HFF-Myc (cell line): ENCODE measurements around the gene KRT23.
"Not testable (repeated sequence)": the region's sequence is repeated elsewhere in the genome, so short reads cannot be mapped to it uniquely, and the experiment has no call there.

Experiments
- DNase-seq: peaks from one replicate; pipeline ENCODE4 v3.0.0-alpha.2; 2011; ENCODE audit warnings: low read depth; ENCODE audit errors: extremely low read depth
- H3K4me3 ChIP-seq: replicated peaks from 2 replicates; pipeline ENCODE4 v1.5.1; 2011; ENCODE audit warnings: low read depth, mild to moderate bottlenecking, control low read depth, low read length
- CTCF ChIP-seq: IDR thresholded peaks from 2 replicates; pipeline ENCODE4 v1.5.1; 2012; ENCODE audit warnings: mild to moderate bottlenecking, low read depth, low read length, control low read depth; ENCODE audit errors: missing control alignments

KRT23 gene

GRCh38 chr17:40931311-40931710, 6.1 kb downstream of the KRT23 start:
- no peak overlapping the region for H3K4me3 ChIP-seq
- TF ChIP-seq CTCF, result no peak
- DNase-seq, result no peak

DNA sequence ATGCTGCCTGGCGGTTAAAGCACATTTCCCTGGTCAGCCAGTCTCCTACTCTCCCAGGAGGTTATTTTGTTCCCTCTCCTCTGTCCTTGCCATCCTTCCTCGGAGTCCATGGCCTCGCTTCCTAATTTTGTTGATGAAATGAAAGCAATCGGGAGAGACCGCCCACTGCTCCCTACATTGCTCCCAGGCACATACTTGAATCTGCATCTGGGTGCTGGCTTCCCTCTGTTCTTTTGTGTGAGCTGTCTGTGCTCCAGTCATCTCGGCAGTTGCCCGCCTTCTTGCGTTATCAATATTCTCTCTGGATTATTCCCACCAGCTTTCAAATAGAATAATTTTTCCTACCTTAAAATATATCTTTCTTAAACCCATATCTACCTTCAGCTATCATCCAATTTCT, 11.1 kb downstream of the KRT23 start:
- no peak for DNase-seq
- TF ChIP-seq CTCF, result no peak
- no peak overlapping the region for H3K4me3 ChIP-seq

GRCh38 chr17:40922239-40922638, 15.2 kb downstream of the KRT23 start:
- H3K4me3 ChIP-seq, result no peak overlapping the region
- no peak for TF ChIP-seq CTCF
- DNase-seq, result peak; percentile 61

DNA sequence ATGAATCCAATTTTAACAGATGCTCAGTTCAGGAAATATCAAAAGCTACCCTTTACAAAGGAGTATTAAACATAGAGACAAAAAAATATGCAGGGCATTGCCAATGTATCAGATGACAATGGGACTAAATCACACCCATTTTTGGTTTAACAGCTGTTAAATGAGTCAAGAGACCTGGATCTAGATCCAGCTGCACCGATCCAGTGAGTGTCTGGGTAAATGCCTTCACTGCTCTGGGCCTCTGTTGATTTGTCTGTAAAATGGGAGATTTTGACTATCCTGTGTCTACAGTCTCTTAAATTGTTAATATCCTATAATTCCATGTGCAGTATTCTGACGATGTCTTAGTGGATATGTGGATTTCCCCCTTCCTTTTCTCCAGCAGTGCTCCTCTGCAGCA, 16.4 kb downstream of the KRT23 start:
- no peak for DNase-seq
- no peak overlapping the region for H3K4me3 ChIP-seq
- no peak for TF ChIP-seq CTCF

- DNase-seq, H3K4me3 ChIP-seq: not testable (repeated sequence)
Measured at GRCh38 chr17:40917116-40917515, 20.3 kb downstream of the KRT23 start.

DNA sequence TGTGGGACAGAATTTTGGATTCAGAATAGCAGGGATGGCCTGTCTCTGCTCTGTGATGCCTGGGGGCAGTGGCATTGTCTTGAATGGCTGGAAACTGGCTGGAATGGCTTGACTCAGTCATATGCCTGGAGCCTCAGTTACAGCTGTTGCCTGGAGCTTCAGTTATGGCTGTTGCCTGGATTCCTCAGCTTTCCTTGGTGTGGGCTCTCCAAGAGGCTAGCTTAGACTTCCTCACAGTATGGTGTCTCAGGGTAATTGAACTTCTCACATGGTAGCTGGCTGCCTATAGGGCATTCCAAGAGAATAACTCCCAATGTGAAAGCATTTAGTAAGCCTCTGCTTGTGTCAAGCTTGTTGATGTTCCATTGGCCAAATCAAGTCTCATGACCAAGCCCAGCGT, 21.1 kb downstream of the KRT23 start:
- H3K4me3 ChIP-seq, result no peak overlapping the region
- DNase-seq, result no peak
- TF ChIP-seq CTCF, result no peak

DNA sequence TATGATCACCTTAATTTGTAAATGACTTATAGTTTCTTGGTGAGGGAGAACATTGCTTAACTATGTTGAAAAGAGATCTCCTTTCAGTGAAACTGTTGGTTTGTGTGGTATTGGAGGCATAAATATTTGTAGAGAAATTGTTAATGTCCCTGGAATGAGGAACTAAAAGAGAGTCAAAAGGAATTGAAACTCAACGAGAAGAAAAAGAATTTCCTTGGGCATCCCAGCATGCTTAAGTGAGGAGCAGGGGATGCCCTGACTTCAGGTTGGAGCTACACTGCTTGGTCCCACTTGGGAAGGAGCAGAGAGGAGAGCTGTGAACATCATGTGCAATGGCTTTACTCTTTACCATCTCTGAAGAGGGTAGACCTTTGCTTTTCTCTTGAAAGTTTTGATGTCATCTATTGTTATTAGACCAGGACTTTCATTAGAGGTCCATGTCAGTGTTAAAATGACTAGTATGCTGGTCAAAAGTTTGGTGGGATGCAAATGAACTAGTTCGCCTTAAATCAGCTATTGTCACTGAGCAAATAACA, 21.7 kb downstream of the KRT23 start:
- TF ChIP-seq CTCF, result no peak
- no peak overlapping the region for H3K4me3 ChIP-seq
- no peak for DNase-seq
